Endothelial cell of umbilical vein (primary cell): Measurements from ENCODE around the gene RAB25. TPM values are rescaled to one million over a fixed set of nuclear protein-coding genes. Genes with fewer than 3 reads are reported as not detected.

Experiments
- BruUV-seq: library from RNA; stranded (reverse); fragments of 400-500 nt; replicated peaks from 2 replicates; lab custom pipeline; 2021; lab: Mats Ljungman, UMichigan
- CTCF ChIA-PET: fragments of 300-600, 350-600 bp; sonication (Branson Sonifier 250); formaldehyde crosslinking; loops from one replicate; lab custom pipeline; 2021; ENCODE audit warnings: antibody characterized with exemption, inconsistent platforms; lab: Charles Lee
- POLR2A ChIA-PET: fragments of 300-600, 350-600 bp; sonication (Branson Sonifier 250); formaldehyde crosslinking; loops from one replicate; lab custom pipeline; 2021; ENCODE audit warnings: antibody characterized with exemption, inconsistent platforms; lab: Charles Lee
- DNase-seq: peaks from one replicate; pipeline ENCODE4 v3.0.0-alpha.2; 2011; ENCODE audit warnings: low read depth, low spot score
- FAIRE-seq: peaks from 2 replicates; lab custom pipeline; 2011; peaks lifted over from hg19 to GRCh38; lab: Jason Lieb, UNC
- H2AFZ ChIP-seq: 2 replicates; pipeline ENCODE4 v1.6.0; 2012; ENCODE audit warnings: low read depth, low read length, control low read depth, inconsistent platforms
- H3K27ac ChIP-seq: 2 replicates; pipeline ENCODE4 v1.5.1; 2011; ENCODE audit warnings: low read depth, mild to moderate bottlenecking, control low read depth, low read length, moderate library complexity; ENCODE audit not compliant: insufficient read depth
- H3K27me3 ChIP-seq, 2 experiments: 2 replicates each; pipeline versions ENCODE4 v1.6.0 to v1.6.1; 2011; ENCODE audit warnings: low read length in 2 of 2, mixed read lengths in 1 of 2; ENCODE audit not compliant: control insufficient read depth in 2 of 2, insufficient read depth in 2 of 2
- H3K36me3 ChIP-seq, 2 experiments: 2 replicates in 1 of 2; 3 replicates in 1 of 2; pipeline ENCODE4 v1.5.1; 2011; ENCODE audit warnings: low read length in 2 of 2, mild to moderate bottlenecking in 1 of 2, moderate library complexity in 1 of 2; ENCODE audit not compliant: control insufficient read depth in 2 of 2, insufficient read depth in 2 of 2; ENCODE audit errors: extremely low read depth in 1 of 2
- H3K4me1 ChIP-seq: 3 replicates; pipeline ENCODE4 v1.5.1; 2011; ENCODE audit warnings: mild to moderate bottlenecking, low read length; ENCODE audit not compliant: control insufficient read depth, insufficient read depth; ENCODE audit errors: extremely low read depth
- H3K4me2 ChIP-seq: 2 replicates; pipeline ENCODE4 v1.6.1; 2011; ENCODE audit warnings: low read length, control low read depth, mixed read lengths; ENCODE audit not compliant: insufficient read depth
- H3K4me3 ChIP-seq, 3 experiments: fragments of 200-600 bp in 1 of 3; sonication (generic), shearing (Covaris generic) in 1 of 3; replicated peaks in 1 of 3; 2 replicates each; pipeline ENCODE4 v1.5.1; 2011 to 2016; ENCODE audit warnings: control low read depth in 3 of 3, low read length in 3 of 3, mild to moderate bottlenecking in 2 of 3, inconsistent platforms in 1 of 3, low read depth in 1 of 3, moderate library complexity in 1 of 3; ENCODE audit not compliant: insufficient read depth in 1 of 3
- H3K79me2 ChIP-seq: 2 replicates; pipeline ENCODE4 v1.6.0; 2012; ENCODE audit warnings: low read length, inconsistent platforms; ENCODE audit not compliant: control insufficient read depth, insufficient read depth
- H3K9ac ChIP-seq: replicated peaks from 2 replicates; pipeline ENCODE3; 2011; ENCODE audit warnings: low read length, control low read depth; ENCODE audit not compliant: insufficient read depth; ENCODE audit errors: extremely low read depth
- H3K9me1 ChIP-seq: replicated peaks from 3 replicates; pipeline ENCODE4 v1.6.0; 2011; ENCODE audit warnings: mild to moderate bottlenecking, low read length; ENCODE audit not compliant: control insufficient read depth, insufficient read depth; ENCODE audit errors: extremely low read depth
- H3K9me3 ChIP-seq: replicated peaks from 2 replicates; pipeline ENCODE4 v1.5.1; 2012; ENCODE audit warnings: low read length, inconsistent platforms; ENCODE audit not compliant: control insufficient read depth, insufficient read depth
- H4K20me1 ChIP-seq: replicated peaks from 2 replicates; pipeline ENCODE3; 2011; ENCODE audit warnings: mild to moderate bottlenecking, low read length; ENCODE audit not compliant: control insufficient read depth, insufficient read depth; ENCODE audit errors: extremely low read depth
- EZH2 ChIP-seq: IDR thresholded peaks from 2 replicates; pipeline ENCODE4 v1.6.1; 2012; ENCODE audit warnings: borderline replicate concordance, low read depth, mild to moderate bottlenecking, moderate library complexity, low read length, inconsistent platforms; ENCODE audit not compliant: severe bottlenecking
- FOS ChIP-seq: IDR thresholded peaks from 2 replicates; pipeline ENCODE4 v1.6.1; 2011; ENCODE audit warnings: mild to moderate bottlenecking, low read length, moderate library complexity, borderline replicate concordance; ENCODE audit not compliant: insufficient read depth
- GATA2 ChIP-seq: IDR thresholded peaks from 2 replicates; pipeline ENCODE4 v1.7.0; 2011; ENCODE audit warnings: low read depth, mild to moderate bottlenecking, moderate library complexity, mixed read lengths, low read length; ENCODE audit not compliant: insufficient read length, insufficient read depth
- JUN ChIP-seq: IDR thresholded peaks from 2 replicates; pipeline ENCODE4 v1.6.1; 2011; ENCODE audit warnings: borderline replicate concordance, low read depth; ENCODE audit not compliant: insufficient read length, insufficient read depth
- MYC ChIP-seq: IDR thresholded peaks from one replicate; pipeline ENCODE4 v1.6.1; 2011; ENCODE audit warnings: mild to moderate bottlenecking, low read depth, low read length
- POLR2A ChIP-seq: IDR thresholded peaks from 2 replicates; pipeline ENCODE4 v1.6.1; 2012; ENCODE audit warnings: low read depth, mild to moderate bottlenecking, control low read depth, low read length
- POLR2AphosphoS5 ChIP-seq: IDR thresholded peaks from 2 replicates; pipeline ENCODE4 v1.6.1; 2012; ENCODE audit warnings: low read depth, mild to moderate bottlenecking, control low read depth, low read length, moderate library complexity; ENCODE audit not compliant: insufficient read depth
- dilution Hi-C: fragments of 300-500 bp; cut with MboI; formaldehyde crosslinking; loops from one replicate; pipeline ENCODE4 v1.15.0; 2019; ENCODE audit warnings: low sequenced_read_pairs; ENCODE audit not compliant: extremely low pct_ligation_motif_present
- intact Hi-C: fragments of 100-400 bp; cut with micrococcal nuclease; formaldehyde crosslinking; loops from one replicate; pipeline ENCODE4 v1.10.0; 2022
- polyA plus RNA-seq, 4 experiments: library from polyadenylated mRNA; depleted of rRNA in 3 of 4; stranded (reverse) in 3 of 4; unstranded in 1 of 4; fragments of >200 nt; gene quantifications; 2 replicates each; pipeline versions ENCODE4 v1.2.1 to v1.2.3, GENCODE V29; 2011 to 2012; ENCODE audit warnings: missing spikeins in 1 of 4
- total RNA-seq: library from RNA; stranded (reverse); gene quantifications from 2 replicates; pipeline ENCODE4 v1.2.3, GENCODE V29; 2021
- TF ChIP-seq, protein P1 (sequence below): IDR thresholded peaks from 2 replicates; pipeline ENCODE4 v1.6.1; 2011; ENCODE audit not compliant: insufficient read depth, insufficient read length
- TF ChIP-seq, protein P2 (sequence below), 2 donors: IDR thresholded peaks; 1 replicate in 1 of 2; 2 replicates in 1 of 2; pipeline ENCODE4 v1.5.1; 2011; ENCODE audit warnings: low read length in 2 of 2, mild to moderate bottlenecking in 2 of 2, moderate library complexity in 2 of 2, control low read depth in 1 of 2, inconsistent platforms in 1 of 2, low read depth in 1 of 2; ENCODE audit not compliant: insufficient read depth in 1 of 2; ENCODE audit errors: extremely low read depth in 1 of 2

The RAB25 gene
- total and polyA plus RNA-seq, 2 donors (not counting 3 experiments of a cell fraction or from before 2014, with no cell fraction given) = not detected

DNA sequence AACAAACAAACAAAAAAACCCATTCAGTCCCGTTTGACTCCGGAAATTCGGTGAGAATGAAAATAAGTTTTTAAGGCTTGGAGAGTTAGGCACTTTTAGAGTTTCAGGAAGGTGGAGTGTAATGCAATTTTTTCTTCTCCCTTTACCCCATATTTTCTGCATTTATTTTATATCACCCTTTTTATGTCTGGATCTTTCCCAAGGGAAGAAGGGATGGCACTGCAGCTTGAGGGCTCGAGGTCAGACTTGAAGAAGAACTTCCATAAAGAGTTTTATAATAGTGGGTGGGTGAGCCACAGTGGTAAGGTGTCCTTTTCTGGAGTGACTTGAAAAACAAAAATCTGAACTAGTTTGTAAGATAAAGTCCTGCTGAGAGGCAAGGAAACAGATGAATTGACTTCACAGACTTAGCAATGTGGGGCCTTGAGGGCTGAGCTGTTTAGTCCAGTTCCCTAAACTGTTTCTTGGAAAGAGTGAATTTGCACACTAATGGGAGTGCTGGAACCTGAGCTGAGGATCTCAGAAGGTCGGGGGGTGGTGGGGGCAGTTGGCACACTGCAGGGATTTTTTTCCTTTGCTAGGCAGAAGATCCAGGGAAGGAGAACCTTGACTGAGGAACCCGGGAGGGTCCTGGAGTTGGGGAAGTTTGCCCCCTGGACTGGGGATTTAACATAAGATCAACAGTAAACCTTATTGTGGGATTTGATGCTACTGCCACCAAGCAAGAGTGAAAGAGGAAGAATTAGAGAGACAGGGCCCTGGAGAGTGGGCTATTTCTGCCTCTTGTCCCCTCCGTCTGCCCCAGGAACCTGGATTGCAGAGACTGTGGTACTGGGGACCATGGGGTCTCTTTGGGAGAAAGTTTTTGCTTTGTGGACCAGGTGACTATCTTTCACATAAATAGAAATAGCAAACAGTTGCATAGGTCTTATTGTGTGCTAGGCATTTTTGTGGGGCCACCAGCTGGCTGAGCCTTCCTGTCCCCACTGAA is 23.1 kb downstream of the RAB25 start:
- H3K4me3 ChIP-seq = no peak overlapping the region
- intact Hi-C loops (loop anchor here (10.0 kb wide), 1 partner anchor 251 kb away; the partner anchor contains the start of genes CCT3 and TSACC), dilution Hi-C loops (no loop called here)
- no peak overlapping the region for H3K27ac ChIP-seq
- DNase-seq = no peak
- no peak for FAIRE-seq
- POLR2A ChIA-PET = no interaction called here
- TF ChIP-seq JUN (no peak), GATA2 (no peak)
- no peaks in the 10 kb centered on the region for H3K27me3 ChIP-seq
- H3K9ac ChIP-seq = no peak overlapping the region
- H2AFZ ChIP-seq = no peak overlapping the region
- no peaks in the 10 kb centered on the region for H4K20me1 ChIP-seq
- peaks cover 0 to 3% of the 10 kb centered on the region in 2 experiments for H3K36me3 ChIP-seq
- no peak overlapping the region for H3K4me2 ChIP-seq
- CTCF ChIA-PET = interaction anchor here (0.9 to 21.0 kb wide), 5 partner anchors 13 to 47 kb away, joined by 3 to 627 read pairs (median 10); no protein-coding TSS in a partner anchor
- H3K79me2 ChIP-seq = peaks cover 24% of the 10 kb centered on the region
- no peaks in the 10 kb centered on the region for H3K9me3 ChIP-seq
- no peaks in the 10 kb centered on the region for H3K9me1 ChIP-seq
- no TSS peak for BruUV-seq
- H3K4me1 ChIP-seq = peaks cover 24% of the 10 kb centered on the region

- Histone ChIP-seq H3K27me3 (no peaks in the 10 kb centered on the region), H3K4me1 (peaks cover 15% of the 10 kb centered on the region), H3K4me3 (no peak overlapping the region), H3K36me3 (no peaks in the 10 kb centered on the region), H3K4me2 (no peak overlapping the region), H2AFZ (no peak overlapping the region), H3K79me2 (peaks cover 5% of the 10 kb centered on the region), H3K9me1 (no peaks in the 10 kb centered on the region), H3K9ac (no peak overlapping the region), H4K20me1 (no peaks in the 10 kb centered on the region), H3K9me3 (no peaks in the 10 kb centered on the region), H3K27ac (peak overlapping the region; percentile 63)
- intact Hi-C loops (loop anchor here (10.0 kb wide), 1 partner anchor 249 kb away; the partner anchor contains the start of genes CCT3 and TSACC), dilution Hi-C loops (no loop called here)
- ChIA-PET CTCF (interaction anchor here (0.8 to 21.0 kb wide), 3 partner anchors 11 to 139 kb away, joined by 3 to 627 read pairs (median 4); no protein-coding TSS in a partner anchor), POLR2A (interaction anchor here (0.6 kb wide), 1 partner anchor 125 kb away, joined by 6 read pairs; no protein-coding TSS in a partner anchor)
- DNase-seq (peak; percentile 87), FAIRE-seq (peak; percentile 88)
- TF ChIP-seq POLR2A (no peak), JUN (peak; percentile 45), FOS (no peak), POLR2AphosphoS5 (peak; percentile 21), MYC (no peak), EZH2 (no peak), GATA2 (no peak)
- TF ChIP-seq, protein P1, sequence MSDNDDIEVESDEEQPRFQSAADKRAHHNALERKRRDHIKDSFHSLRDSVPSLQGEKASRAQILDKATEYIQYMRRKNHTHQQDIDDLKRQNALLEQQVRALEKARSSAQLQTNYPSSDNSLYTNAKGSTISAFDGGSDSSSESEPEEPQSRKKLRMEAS = no peak
- TF ChIP-seq, protein P2, sequence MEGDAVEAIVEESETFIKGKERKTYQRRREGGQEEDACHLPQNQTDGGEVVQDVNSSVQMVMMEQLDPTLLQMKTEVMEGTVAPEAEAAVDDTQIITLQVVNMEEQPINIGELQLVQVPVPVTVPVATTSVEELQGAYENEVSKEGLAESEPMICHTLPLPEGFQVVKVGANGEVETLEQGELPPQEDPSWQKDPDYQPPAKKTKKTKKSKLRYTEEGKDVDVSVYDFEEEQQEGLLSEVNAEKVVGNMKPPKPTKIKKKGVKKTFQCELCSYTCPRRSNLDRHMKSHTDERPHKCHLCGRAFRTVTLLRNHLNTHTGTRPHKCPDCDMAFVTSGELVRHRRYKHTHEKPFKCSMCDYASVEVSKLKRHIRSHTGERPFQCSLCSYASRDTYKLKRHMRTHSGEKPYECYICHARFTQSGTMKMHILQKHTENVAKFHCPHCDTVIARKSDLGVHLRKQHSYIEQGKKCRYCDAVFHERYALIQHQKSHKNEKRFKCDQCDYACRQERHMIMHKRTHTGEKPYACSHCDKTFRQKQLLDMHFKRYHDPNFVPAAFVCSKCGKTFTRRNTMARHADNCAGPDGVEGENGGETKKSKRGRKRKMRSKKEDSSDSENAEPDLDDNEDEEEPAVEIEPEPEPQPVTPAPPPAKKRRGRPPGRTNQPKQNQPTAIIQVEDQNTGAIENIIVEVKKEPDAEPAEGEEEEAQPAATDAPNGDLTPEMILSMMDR (IDR thresholded peaks at IDR 0.05; ENCODE audit: extremely low read depth in 1 of 2, insufficient read depth in 1 of 2, low read depth in 1 of 2, low read length in 2 of 2) = no peak
- no TSS peak for BruUV-seq
Measured at GRCh38 chr1:156086256-156086662, 25.3 kb downstream of the RAB25 start.
